ENCODE data around the gene DENND11. TPM values are rescaled to one million over a fixed set of nuclear protein-coding genes. Genes with fewer than 3 reads are reported as not detected.

Gene DENND11
- total and polyA plus RNA-seq, 2 donors (not counting 1 experiment from before 2014, with no cell fraction given), result 26.4 to 79.5 TPM

DNA sequence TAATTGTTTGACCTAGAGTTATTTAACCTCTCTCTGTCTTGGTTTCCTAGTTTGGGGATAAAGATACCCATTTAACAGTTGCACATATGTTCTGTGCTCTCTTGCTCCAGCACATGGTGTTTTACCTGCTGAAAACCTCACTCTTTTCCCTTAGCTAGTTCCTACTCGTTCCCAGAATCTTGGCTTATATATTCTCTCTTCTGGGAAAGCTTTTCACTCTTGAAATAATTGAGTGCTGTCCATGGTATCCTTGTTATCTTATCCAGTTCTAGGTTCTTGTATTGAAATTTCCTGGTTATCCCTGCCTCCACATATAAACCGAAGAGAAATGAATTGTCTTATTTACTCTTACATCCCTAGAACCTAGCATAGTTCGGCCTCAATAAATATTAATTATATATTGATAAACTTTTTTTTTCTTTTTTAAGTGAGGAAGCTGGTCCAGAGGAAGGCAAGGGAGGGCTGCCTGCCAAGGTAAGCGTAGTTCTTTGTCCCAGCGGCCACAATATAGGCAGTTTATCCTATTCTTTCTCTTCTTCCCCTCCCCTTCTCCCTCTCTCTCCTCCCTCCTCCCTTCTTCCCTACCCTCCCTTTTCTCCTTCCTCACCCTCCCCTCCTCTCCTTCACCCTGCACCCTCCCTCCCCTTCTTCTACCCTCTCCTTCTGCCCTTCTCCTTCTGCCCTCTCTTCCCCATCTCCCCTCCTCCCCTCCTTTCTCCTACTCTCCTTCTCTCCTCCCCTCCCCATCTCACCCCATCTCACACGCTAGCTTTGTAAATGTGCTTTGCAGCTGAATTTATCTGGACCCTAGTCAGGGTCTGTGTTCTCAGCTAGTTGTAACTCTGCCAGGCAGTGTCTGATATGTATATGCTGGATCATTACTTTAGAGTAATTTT lies 14.1 kb upstream of the DENND11 start:
- Mint-ChIP-seq H3K9me3 (ENCODE audit: insufficient read depth) (no peaks in the 10 kb centered on the region), H3K27me3 (no peaks in the 10 kb centered on the region), H3K4me3 (no peak overlapping the region), H3K27ac (no peak overlapping the region), H3K4me1 (no peaks in the 10 kb centered on the region)
- H3K27ac ChIP-seq (ENCODE audit: low read length in 2 of 2), result no peak overlapping the region
- no peak for ATAC-seq (ENCODE audit: low read depth)
- intact Hi-C loops (cut with micrococcal nuclease), result no loop called here
- ChIA-PET POLR2A (no interaction called here), CTCF (no interaction called here)
- H3K36me3 ChIP-seq (replicated peaks in 1 of 2; ENCODE audit: control extremely low read depth in 1 of 2, control insufficient read depth in 1 of 2, extremely low read depth in 1 of 2, insufficient read depth in 2 of 2, low read length in 1 of 2), result no peaks in the 10 kb centered on the region
- H3K4me2 ChIP-seq (replicated peaks; ENCODE audit: low read depth, low read length, poor library complexity, severe bottlenecking), result no peak overlapping the region
- H4K20me1 ChIP-seq (ENCODE audit: control insufficient read depth, insufficient read depth, low read length, poor library complexity, severe bottlenecking), result no peaks in the 10 kb centered on the region
- no peak for TF ChIP-seq EZH2 (IDR thresholded peaks at IDR 0.05; ENCODE audit: borderline replicate concordance, insufficient read depth, low read depth, low read length, poor library complexity, severe bottlenecking)
- no peaks in the 10 kb centered on the region for H3K9me3 ChIP-seq (ENCODE audit: control extremely low read depth in 1 of 3, control insufficient read depth in 2 of 3, insufficient read depth in 1 of 3, low read length in 2 of 3)
- no peaks in the 10 kb centered on the region for H3K27me3 ChIP-seq (replicated peaks in 1 of 4; ENCODE audit: control extremely low read depth in 1 of 4, control insufficient read depth in 3 of 4, insufficient read depth in 4 of 4, low read length in 3 of 4)
- no peaks in the 10 kb centered on the region for H3K79me2 ChIP-seq (ENCODE audit: control insufficient read depth, insufficient read depth, low read length)
- no peak overlapping the region for H3K4me3 ChIP-seq (ENCODE audit: control extremely low read depth in 1 of 5, extremely low read depth in 1 of 5, insufficient read depth in 1 of 5, low read depth in 2 of 5, low read length in 4 of 5)
- H2AFZ ChIP-seq (ENCODE audit: insufficient read depth, low read depth, low read length, poor library complexity, severe bottlenecking), result no peak overlapping the region
- no peaks in the 10 kb centered on the region for H3K4me1 ChIP-seq (ENCODE audit: control insufficient read depth in 2 of 2, insufficient read depth in 2 of 2, low read length in 2 of 2)
- DNase-seq, result no peak
- H3K9ac ChIP-seq (ENCODE audit: low read length), result no peak overlapping the region
- 100% methylated on average over 1 of the region's 6 CpGs for WGBS (ENCODE audit: insufficient coverage)

DNA sequence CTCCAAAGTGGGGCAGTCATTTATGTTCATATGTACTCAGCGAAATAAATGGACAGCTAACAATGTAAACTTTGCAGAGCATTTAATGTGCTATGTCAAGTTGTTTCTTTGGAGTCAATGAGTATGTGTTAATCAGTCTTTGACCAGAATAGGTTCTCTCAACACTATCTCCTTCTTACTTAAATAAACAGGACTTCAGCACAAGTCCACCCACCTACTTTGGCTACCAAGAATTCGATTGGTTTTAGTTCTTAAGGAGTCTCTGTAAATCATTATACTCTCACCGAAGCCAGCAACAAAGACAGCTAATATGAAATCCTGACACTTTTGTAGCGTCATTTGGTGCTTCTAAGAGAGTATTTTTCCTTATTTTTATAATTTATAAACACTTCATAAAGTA lies 13.1 kb upstream of the DENND11 start:
- H3K4me3 Mint-ChIP-seq, result no peak overlapping the region
- Histone ChIP-seq H3K27me3 (replicated peaks in 1 of 4; ENCODE audit: control extremely low read depth in 1 of 4, control insufficient read depth in 3 of 4, insufficient read depth in 4 of 4, low read length in 3 of 4) (no peaks in the 10 kb centered on the region), H4K20me1 (ENCODE audit: control insufficient read depth, insufficient read depth, low read length, poor library complexity, severe bottlenecking) (no peaks in the 10 kb centered on the region), H3K4me1 (ENCODE audit: control insufficient read depth in 2 of 2, insufficient read depth in 2 of 2, low read length in 2 of 2) (no peaks in the 10 kb centered on the region), H2AFZ (ENCODE audit: insufficient read depth, low read depth, low read length, poor library complexity, severe bottlenecking) (no peak overlapping the region), H3K36me3 (replicated peaks in 1 of 2; ENCODE audit: control extremely low read depth in 1 of 2, control insufficient read depth in 1 of 2, extremely low read depth in 1 of 2, insufficient read depth in 2 of 2, low read length in 1 of 2) (no peaks in the 10 kb centered on the region), H3K79me2 (ENCODE audit: control insufficient read depth, insufficient read depth, low read length) (no peaks in the 10 kb centered on the region), H3K27ac (ENCODE audit: low read length in 2 of 2) (no peak overlapping the region), H3K4me3 (ENCODE audit: control extremely low read depth in 1 of 5, extremely low read depth in 1 of 5, insufficient read depth in 1 of 5, low read depth in 2 of 5, low read length in 4 of 5) (no peak overlapping the region), H3K9ac (ENCODE audit: low read length) (no peak overlapping the region), H3K9me3 (ENCODE audit: control extremely low read depth in 1 of 3, control insufficient read depth in 2 of 3, insufficient read depth in 1 of 3, low read length in 2 of 3) (no peaks in the 10 kb centered on the region), H3K4me2 (replicated peaks; ENCODE audit: low read depth, low read length, poor library complexity, severe bottlenecking) (no peak overlapping the region)
- H3K27ac Mint-ChIP-seq, result no peak overlapping the region
- intact Hi-C loops (cut with micrococcal nuclease), result no loop called here
- POLR2A ChIA-PET, result no interaction called here
- TF ChIP-seq, protein P1, sequence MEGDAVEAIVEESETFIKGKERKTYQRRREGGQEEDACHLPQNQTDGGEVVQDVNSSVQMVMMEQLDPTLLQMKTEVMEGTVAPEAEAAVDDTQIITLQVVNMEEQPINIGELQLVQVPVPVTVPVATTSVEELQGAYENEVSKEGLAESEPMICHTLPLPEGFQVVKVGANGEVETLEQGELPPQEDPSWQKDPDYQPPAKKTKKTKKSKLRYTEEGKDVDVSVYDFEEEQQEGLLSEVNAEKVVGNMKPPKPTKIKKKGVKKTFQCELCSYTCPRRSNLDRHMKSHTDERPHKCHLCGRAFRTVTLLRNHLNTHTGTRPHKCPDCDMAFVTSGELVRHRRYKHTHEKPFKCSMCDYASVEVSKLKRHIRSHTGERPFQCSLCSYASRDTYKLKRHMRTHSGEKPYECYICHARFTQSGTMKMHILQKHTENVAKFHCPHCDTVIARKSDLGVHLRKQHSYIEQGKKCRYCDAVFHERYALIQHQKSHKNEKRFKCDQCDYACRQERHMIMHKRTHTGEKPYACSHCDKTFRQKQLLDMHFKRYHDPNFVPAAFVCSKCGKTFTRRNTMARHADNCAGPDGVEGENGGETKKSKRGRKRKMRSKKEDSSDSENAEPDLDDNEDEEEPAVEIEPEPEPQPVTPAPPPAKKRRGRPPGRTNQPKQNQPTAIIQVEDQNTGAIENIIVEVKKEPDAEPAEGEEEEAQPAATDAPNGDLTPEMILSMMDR (IDR thresholded peaks at IDR 0.05), result no peak
- no peak for TF ChIP-seq EZH2 (IDR thresholded peaks at IDR 0.05; ENCODE audit: borderline replicate concordance, insufficient read depth, low read depth, low read length, poor library complexity, severe bottlenecking)
- CTCF ChIA-PET, result interaction anchor here (1.7 kb wide), 1 partner anchor 23 kb away, joined by 7 read pairs; the partner anchor contains the start of gene SSBP1
- H3K27me3 Mint-ChIP-seq, result no peaks in the 10 kb centered on the region
- no peaks in the 10 kb centered on the region for H3K4me1 Mint-ChIP-seq
- no peaks in the 10 kb centered on the region for H3K9me3 Mint-ChIP-seq (ENCODE audit: insufficient read depth)
- DNase-seq (no peak), ATAC-seq (ENCODE audit: low read depth) (no peak)
- 83% methylated on average over 1 of the region's 4 CpGs for WGBS (ENCODE audit: insufficient coverage)
